CD14-positive monocyte (primary cell): Measurements from ENCODE around the gene ZSCAN30. TPM values are rescaled to one million over a fixed set of nuclear protein-coding genes. Genes with fewer than 3 reads are reported as not detected.

ENCODE experiments used
- DNase-seq, 3 donors: peaks; one replicate each; pipeline ENCODE4 v3.0.0-alpha.2; 2011 to 2022
- H2AFZ ChIP-seq: 2 replicates; pipeline ENCODE4 v1.6.0; 2012; ENCODE audit warnings: mild to moderate bottlenecking, low read depth, low read length, inconsistent platforms; ENCODE audit not compliant: insufficient read depth, poor library complexity, severe bottlenecking
- H3K27ac ChIP-seq, 2 donors: 1 replicate in 1 of 2; 2 replicates in 1 of 2; pipeline ENCODE4 v1.5.1; 2012 to 2013; ENCODE audit warnings: low read length in 2 of 2, control low read depth in 1 of 2, inconsistent platforms in 1 of 2, low read depth in 1 of 2, mild to moderate bottlenecking in 1 of 2
- H3K27me3 ChIP-seq, 2 donors: one replicate each; pipeline versions ENCODE4 v1.6.0 to v1.6.1; 2011 to 2013; ENCODE audit warnings: low read length in 2 of 2; ENCODE audit not compliant: control insufficient read depth in 2 of 2, insufficient read depth in 2 of 2
- H3K36me3 ChIP-seq, 2 donors: replicated peaks in 1 of 2; 1 replicate in 1 of 2; 2 replicates in 1 of 2; pipeline versions ENCODE4 v1.5.1 to v1.6.1; 2012 to 2013; ENCODE audit warnings: low read length in 2 of 2, control low read depth in 1 of 2, inconsistent platforms in 1 of 2, mild to moderate bottlenecking in 1 of 2; ENCODE audit not compliant: insufficient read depth in 2 of 2, control insufficient read depth in 1 of 2
- H3K4me1 ChIP-seq, 2 donors: 1 replicate in 1 of 2; 2 replicates in 1 of 2; pipeline versions ENCODE4 v1.5.1 to v1.6.1; 2012 to 2013; ENCODE audit warnings: low read length in 2 of 2, control low read depth in 1 of 2, inconsistent platforms in 1 of 2, mild to moderate bottlenecking in 1 of 2, moderate library complexity in 1 of 2; ENCODE audit not compliant: insufficient read depth in 2 of 2, control insufficient read depth in 1 of 2
- H3K4me2 ChIP-seq: replicated peaks from 2 replicates; pipeline ENCODE3; 2012; ENCODE audit warnings: low read length, moderate library complexity, mild to moderate bottlenecking; ENCODE audit not compliant: poor library complexity, severe bottlenecking; ENCODE audit errors: extremely low read depth
- H3K4me3 ChIP-seq, 3 experiments: fragments of 200-600 bp in 1 of 3; sonication (generic) in 1 of 3; replicated peaks in 1 of 3; 1 replicate in 2 of 3; 2 replicates in 1 of 3; pipeline ENCODE4 v1.5.1; 2011 to 2013; ENCODE audit warnings: low read length in 3 of 3, mild to moderate bottlenecking in 3 of 3, control low read depth in 2 of 3, low read depth in 2 of 3, inconsistent platforms in 1 of 3, moderate library complexity in 1 of 3
- H3K79me2 ChIP-seq: 2 replicates; pipeline ENCODE4 v1.6.0; 2012; ENCODE audit warnings: mild to moderate bottlenecking, control low read depth, inconsistent platforms, low read length, moderate library complexity; ENCODE audit not compliant: insufficient read depth
- H3K9ac ChIP-seq: 2 replicates; pipeline ENCODE4 v1.6.0; 2017; ENCODE audit warnings: low read length, mild to moderate bottlenecking; ENCODE audit not compliant: insufficient read depth, poor library complexity, severe bottlenecking
- H3K9me3 ChIP-seq, 2 donors: replicated peaks in 1 of 2; 1 replicate in 1 of 2; 2 replicates in 1 of 2; pipeline versions ENCODE4 v1.5.1 to v1.6.1; 2012 to 2013; ENCODE audit warnings: low read length in 2 of 2, control low read depth in 1 of 2; ENCODE audit not compliant: control insufficient read depth in 1 of 2, insufficient read depth in 1 of 2
- H4K20me1 ChIP-seq: 2 replicates; pipeline ENCODE4 v1.6.0; 2012; ENCODE audit warnings: mild to moderate bottlenecking, low read length, control low read depth, moderate library complexity; ENCODE audit not compliant: insufficient read depth
- H3K27ac Mint-ChIP-seq, 7 donors: one replicate each; pipeline ENCODE4 v1.8.0; 2020; ENCODE audit warnings: mild to moderate bottlenecking in 7 of 7, mixed read lengths in 7 of 7, moderate library complexity in 6 of 7, inconsistent platforms in 2 of 7
- H3K27me3 Mint-ChIP-seq, 3 donors: one replicate each; pipeline ENCODE4 v1.8.0; 2021 to 2022; ENCODE audit warnings: low read depth in 3 of 3, mild to moderate bottlenecking in 3 of 3, mixed read lengths in 3 of 3, moderate library complexity in 3 of 3, inconsistent platforms in 1 of 3
- H3K36me3 Mint-ChIP-seq, 2 donors: one replicate each; pipeline ENCODE4 v1.8.0; 2020; ENCODE audit warnings: mixed read lengths in 2 of 2, inconsistent platforms in 1 of 2, mild to moderate bottlenecking in 1 of 2
- H3K4me1 Mint-ChIP-seq: one replicate; pipeline ENCODE4 v1.8.0; 2020; ENCODE audit warnings: mild to moderate bottlenecking, mixed read lengths
- H3K4me3 Mint-ChIP-seq, 2 donors: one replicate each; pipeline ENCODE4 v1.8.0; 2020; ENCODE audit warnings: mild to moderate bottlenecking in 2 of 2, mixed read lengths in 2 of 2, moderate library complexity in 1 of 2
- H3K9me3 Mint-ChIP-seq, 7 donors: one replicate each; pipeline ENCODE4 v1.8.0; 2020 to 2022; ENCODE audit warnings: mixed read lengths in 7 of 7, mild to moderate bottlenecking in 6 of 7, moderate library complexity in 6 of 7, inconsistent platforms in 2 of 7
- WGBS: methylation state at CpG from one replicate; pipeline ENCODE4 v1.1.5; 2013; ENCODE audit warnings: missing lambda C conversion rate; ENCODE audit not compliant: insufficient coverage; 5-methylcytosine and 5-hydroxymethylcytosine counted together
- intact Hi-C, 2 donors: fragments of 100-400 bp; cut with micrococcal nuclease; formaldehyde crosslinking; loops; one replicate each; pipeline versions ENCODE4 v1.15.0 to v1.15.1; 2023
- polyA plus RNA-seq, 3 donors: library from polyadenylated mRNA; depleted of rRNA in 1 of 3; unstranded in 2 of 3; stranded (reverse) in 1 of 3; fragments of 300-500 nt in 2 of 3; fragments of >200 nt in 1 of 3; fragmentation: Illumina TruSeq in 2 of 3; gene quantifications; 1 replicate in 2 of 3; 2 replicates in 1 of 3; pipeline ENCODE4 v1.2.3, GENCODE V29; 2012 to 2021
- TF ChIP-seq, protein P1 (sequence below): fragments of 200-600 bp; IDR thresholded peaks from one replicate; pipeline ENCODE4 v1.8.0; 2022; ENCODE audit warnings: antibody characterized with exemption, mild to moderate bottlenecking

ZSCAN30 gene
- polyA plus RNA-seq, 3 donors, result 1.3 to 3.2 (median 1.7) TPM

- WGBS, result 80% methylated on average over 1 of the region's 3 CpGs
Observed at GRCh38 chr18:35256947-35257346, 33.1 kb downstream of the ZSCAN30 start.

GRCh38 chr18:35253655-35254287 is 36.3 kb downstream of the ZSCAN30 start:
- Histone ChIP-seq H3K36me3 (peaks cover 0 to 41% of the 10 kb centered on the region in 2 donors), H3K9me3 (peaks cover 27 to 46% of the 10 kb centered on the region in 2 donors), H3K9ac (no peak overlapping the region), H3K79me2 (no peaks in the 10 kb centered on the region), H2AFZ (no peak overlapping the region), H4K20me1 (no peaks in the 10 kb centered on the region), H3K4me2 (no peak overlapping the region), H3K27me3 (no peaks in the 10 kb centered on the region), H3K4me1 (no peaks in the 10 kb centered on the region), H3K27ac (no peak overlapping the region), H3K4me3 (no peak overlapping the region)
- WGBS, result 100% methylated on average over 1 of the region's 4 CpGs
- peaks cover 28 to 54% of the 10 kb centered on the region in 2 donors for H3K36me3 Mint-ChIP-seq
- H3K27me3 Mint-ChIP-seq, result peaks cover 0 to 3% (median 2%) of the 10 kb centered on the region in 3 donors
- H3K27ac Mint-ChIP-seq, result no peak overlapping the region
- H3K9me3 Mint-ChIP-seq, result peaks cover 45 to 60% (median 54%) of the 10 kb centered on the region in 7 donors
- no peak overlapping the region for H3K4me3 Mint-ChIP-seq
- H3K4me1 Mint-ChIP-seq, result no peaks in the 10 kb centered on the region
- DNase-seq, result no peak
- TF ChIP-seq, protein P1, sequence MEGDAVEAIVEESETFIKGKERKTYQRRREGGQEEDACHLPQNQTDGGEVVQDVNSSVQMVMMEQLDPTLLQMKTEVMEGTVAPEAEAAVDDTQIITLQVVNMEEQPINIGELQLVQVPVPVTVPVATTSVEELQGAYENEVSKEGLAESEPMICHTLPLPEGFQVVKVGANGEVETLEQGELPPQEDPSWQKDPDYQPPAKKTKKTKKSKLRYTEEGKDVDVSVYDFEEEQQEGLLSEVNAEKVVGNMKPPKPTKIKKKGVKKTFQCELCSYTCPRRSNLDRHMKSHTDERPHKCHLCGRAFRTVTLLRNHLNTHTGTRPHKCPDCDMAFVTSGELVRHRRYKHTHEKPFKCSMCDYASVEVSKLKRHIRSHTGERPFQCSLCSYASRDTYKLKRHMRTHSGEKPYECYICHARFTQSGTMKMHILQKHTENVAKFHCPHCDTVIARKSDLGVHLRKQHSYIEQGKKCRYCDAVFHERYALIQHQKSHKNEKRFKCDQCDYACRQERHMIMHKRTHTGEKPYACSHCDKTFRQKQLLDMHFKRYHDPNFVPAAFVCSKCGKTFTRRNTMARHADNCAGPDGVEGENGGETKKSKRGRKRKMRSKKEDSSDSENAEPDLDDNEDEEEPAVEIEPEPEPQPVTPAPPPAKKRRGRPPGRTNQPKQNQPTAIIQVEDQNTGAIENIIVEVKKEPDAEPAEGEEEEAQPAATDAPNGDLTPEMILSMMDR, result no peak
- intact Hi-C loops, result no loop called here

More at GRCh38 chr18:35256947-35257346, 33.1 kb downstream of the ZSCAN30 start:
- Histone ChIP-seq H3K27me3 (no peaks in the 10 kb centered on the region), H3K4me2 (no peak overlapping the region), H3K79me2 (no peaks in the 10 kb centered on the region), H3K4me3 (no peak overlapping the region), H2AFZ (no peak overlapping the region), H3K4me1 (no peaks in the 10 kb centered on the region), H4K20me1 (no peaks in the 10 kb centered on the region), H3K9ac (no peak overlapping the region), H3K9me3 (peaks cover 23 to 28% of the 10 kb centered on the region in 2 donors), H3K27ac (no peak overlapping the region), H3K36me3 (peaks cover 0 to 24% of the 10 kb centered on the region in 2 donors)
- Mint-ChIP-seq H3K27me3 (peaks cover 0 to 3% (median 2%) of the 10 kb centered on the region in 3 donors), H3K4me3 (no peak overlapping the region), H3K27ac (no peak overlapping the region), H3K4me1 (no peaks in the 10 kb centered on the region), H3K36me3 (peaks cover 20 to 30% of the 10 kb centered on the region in 2 donors), H3K9me3 (peaks cover 33 to 52% (median 40%) of the 10 kb centered on the region in 7 donors)
- DNase-seq, result no peak
- intact Hi-C loops, result no loop called here
- TF ChIP-seq, protein P1, result no peak
